Hypothalamus (tissue), 51 donors: Measurements from ENCODE around the gene HYAL2.

Experiments used
- DNase-seq, 51 donors: peaks; one replicate each; lab custom pipeline; 2025; lab: John Stamatoyannopoulos, UW

HYAL2 gene, protein sequence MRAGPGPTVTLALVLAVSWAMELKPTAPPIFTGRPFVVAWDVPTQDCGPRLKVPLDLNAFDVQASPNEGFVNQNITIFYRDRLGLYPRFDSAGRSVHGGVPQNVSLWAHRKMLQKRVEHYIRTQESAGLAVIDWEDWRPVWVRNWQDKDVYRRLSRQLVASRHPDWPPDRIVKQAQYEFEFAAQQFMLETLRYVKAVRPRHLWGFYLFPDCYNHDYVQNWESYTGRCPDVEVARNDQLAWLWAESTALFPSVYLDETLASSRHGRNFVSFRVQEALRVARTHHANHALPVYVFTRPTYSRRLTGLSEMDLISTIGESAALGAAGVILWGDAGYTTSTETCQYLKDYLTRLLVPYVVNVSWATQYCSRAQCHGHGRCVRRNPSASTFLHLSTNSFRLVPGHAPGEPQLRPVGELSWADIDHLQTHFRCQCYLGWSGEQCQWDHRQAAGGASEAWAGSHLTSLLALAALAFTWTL

DNA sequence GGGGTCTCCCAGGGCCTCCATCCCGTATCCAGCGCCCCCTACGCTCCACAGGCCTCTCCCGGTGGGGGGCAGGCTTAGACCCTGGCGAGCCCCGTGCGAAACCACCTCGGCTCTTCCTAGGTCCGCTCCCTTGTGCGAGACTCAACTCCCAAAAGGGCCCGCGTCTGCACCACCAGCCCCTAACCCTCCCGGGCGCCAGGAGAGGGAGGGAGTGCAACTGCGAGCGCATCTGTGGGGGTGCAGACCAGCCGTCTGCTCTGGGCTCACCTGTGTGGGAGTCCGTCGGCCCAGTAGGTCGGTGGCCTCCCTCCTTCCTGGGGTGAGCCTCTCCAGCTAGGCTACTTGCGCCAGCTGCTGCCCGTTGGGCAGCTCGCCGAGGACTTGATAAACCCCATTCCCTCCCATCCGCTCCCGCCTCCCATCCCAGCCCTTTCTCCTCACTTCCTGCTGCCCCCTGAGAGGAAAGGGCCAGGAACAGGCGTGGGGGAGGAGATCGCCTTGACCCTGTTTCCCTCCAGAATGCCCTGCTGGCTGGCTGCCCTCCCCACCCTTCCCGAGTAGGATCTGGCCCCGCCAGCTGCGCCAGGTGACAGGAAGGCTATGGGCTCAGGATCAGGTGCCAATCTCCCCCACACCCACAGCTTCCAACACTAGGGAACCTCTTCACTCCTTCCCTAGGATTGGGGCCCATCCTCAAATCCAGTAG is at the start of gene HYAL2:
TSS of gene HYAL2 (minus strand) at position 360 of the 706 bp plus-strand sequence. CDS start 2,256 bp downstream, outside the sequence.
- DNase-seq, result no peak

DNA sequence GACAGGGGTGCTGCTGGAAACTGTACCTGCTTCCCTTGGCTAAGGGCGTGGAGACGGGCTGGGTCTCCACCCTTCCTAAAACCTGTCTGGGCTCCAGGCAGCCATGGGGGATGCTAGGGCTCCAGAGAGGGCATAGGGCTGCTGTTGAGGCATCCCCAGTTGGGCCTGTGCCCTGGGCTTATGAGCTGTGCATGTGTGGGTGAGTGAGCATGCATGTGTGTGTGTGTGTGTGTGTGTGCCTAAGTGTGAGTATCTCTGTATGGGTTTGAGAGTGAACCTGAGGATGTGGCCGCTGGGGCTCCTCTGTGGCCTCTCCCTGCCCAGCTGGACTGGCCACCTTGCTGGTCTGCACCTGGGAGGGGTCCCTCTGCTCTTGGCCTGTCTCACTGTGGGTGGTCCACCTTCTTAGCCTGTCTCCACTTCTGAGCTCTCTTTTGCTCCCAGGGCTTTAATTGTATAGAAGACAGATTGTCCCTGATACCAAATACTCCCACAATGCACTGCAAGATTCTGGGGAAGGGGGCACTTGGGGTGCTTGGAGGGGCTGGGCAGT is 48.7 kb upstream of the HYAL2 start:
- peak in 1 of 51 donors; percentile 8 for DNase-seq

DNA sequence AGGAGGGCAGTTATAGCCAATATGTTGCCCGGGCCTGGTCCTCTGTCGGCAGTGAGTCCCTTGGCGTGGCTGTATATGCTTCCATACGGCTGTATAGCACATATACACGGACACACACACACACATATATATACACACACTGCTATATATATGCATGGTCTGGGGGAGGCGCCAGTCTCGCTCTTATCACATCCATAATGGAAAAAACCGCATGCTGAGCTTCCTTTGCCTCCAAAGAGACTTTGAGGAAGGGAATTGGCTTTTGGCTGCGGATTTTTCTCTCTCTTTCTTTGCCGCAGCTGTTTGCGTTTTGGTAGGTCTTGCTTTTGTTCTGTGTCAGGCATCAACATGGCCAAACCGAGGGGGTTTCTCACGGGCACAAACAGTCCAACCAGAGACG is 48.0 kb upstream of the HYAL2 start:
- no peak for DNase-seq

DNA sequence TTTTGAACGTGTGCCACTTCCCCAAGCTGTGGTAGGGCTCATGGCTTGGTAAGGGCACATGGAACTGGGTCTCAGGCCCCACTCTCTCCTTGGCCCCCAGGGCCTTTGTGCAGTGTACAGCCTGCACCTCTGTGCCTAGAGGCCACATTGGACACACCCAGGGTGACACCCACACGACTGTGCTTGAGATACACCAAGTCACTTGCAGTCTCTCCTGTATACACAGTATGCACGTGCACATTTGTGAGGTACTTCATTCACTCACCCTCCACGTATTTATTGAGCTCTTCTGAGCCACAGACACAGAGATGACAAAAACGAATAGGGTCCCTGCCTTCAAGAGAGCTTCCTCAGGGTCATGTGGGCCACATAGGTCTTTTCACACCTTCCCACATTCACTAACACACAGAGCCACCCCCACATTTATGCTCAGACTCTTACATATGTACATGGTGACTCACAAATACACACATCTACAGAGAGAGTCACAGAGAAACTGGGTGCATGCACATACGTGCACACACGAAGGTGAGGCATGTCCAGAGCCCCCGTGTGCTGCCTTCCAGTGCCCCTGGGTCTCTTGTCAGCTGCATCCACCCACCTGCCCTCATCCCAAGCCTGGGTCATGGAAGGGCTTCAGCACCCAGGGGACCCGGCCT is 46.6 kb upstream of the HYAL2 start:
- DNase-seq, result no peak

DNA sequence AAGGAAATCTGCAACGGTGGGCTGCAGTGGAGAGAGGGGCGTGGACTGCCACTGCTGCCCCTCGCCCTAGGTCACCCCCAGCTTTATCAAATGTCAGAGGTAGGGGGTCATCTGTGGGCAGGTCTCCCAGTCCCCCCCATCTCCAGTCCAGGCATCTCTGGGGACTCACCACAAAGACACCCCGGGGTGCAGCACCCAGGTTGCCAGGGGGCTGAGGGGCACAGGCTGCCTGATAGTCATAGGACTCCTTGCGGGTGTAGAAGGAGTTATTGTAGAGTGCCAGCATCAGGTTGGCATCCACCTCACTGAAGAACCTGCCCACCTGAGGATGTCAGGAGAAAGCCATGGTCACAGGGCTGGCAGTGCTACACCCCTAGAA is 43.3 kb upstream of the HYAL2 start:
- no peak for DNase-seq

DNA sequence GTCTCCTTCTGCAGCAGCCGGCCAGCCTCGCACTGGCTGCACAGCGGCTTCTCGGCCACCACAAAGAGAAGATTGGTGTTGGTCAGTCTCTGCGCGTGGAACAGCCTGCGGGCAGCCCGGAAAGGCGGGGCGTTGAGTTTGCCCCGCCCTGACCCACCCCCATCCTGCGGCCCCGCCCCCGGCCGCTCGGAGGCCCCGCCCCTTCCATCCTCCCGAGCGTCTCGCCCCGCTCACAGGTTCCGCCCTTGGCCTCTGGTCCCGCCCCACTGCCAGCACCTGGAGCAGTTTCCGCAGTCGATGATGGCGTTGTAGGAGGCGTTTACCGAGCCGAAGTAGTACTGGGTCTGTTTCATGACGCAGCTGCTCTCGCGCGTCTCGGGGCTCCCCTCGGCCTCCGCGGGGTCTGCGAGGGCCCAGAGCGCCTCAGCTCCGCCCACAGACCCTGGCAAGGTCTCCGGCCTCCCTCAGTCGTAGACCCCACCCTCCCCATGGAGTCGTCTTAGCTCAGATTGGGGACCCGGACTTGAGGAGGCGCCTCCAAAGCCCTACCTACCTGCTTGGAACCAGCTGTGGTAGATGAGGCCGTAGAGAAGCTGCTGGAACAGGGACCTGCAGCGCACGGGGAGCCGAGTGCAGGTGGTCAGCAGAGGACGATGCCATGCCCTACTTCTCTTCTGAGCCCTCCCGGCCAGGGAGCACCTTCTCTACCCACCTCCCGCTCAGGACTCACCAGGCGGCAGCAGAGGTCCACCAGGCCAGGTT is 42.7 kb upstream of the HYAL2 start:
- DNase-seq, result peak in 43 of 51 donors; percentile 7 to 79 (median 57)

DNA sequence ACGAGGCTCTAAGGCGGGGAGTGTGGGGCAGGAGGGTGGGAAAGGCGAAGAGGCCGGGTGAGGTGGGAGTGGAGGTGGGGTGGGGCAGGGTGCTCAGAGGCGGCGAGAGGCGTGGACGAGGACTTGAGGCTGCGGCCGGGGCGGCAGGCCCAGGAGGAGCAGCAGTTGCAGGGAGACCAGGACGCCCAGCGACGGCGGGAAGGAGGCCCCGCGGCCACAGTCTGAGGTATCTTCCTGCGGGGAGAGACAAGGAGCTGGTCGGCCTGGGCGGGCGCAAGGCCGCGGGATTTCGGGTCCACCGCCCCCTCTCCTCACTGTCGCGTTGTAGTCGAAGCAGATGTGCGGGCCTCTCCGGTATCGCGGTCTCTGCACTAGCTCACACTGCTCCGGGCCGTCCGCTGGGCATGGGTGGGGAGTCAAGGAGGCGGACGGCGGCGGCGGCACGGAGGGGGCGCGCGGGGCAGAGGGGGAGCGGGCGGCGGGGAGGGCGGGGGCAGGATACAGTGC is 42.1 kb upstream of the HYAL2 start:
- no peak for DNase-seq

DNA sequence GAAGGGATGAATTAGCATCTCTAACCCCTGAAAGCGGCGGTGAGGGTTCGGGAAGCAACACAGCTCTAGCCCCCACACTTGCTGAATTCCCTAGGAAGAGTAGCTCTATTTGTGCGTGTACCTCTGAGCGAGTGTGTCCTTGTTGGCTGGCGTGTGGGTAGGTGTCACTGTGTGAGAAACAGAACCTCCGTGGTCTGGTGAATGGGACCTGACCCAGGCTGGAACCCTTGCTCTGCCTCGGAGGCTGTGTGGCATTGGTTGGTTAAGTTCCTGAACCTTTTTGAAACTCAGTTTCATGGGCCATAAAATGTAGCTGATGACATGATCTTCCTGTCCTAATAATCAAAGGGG is 37.2 kb upstream of the HYAL2 start:
- no peak for DNase-seq

DNA sequence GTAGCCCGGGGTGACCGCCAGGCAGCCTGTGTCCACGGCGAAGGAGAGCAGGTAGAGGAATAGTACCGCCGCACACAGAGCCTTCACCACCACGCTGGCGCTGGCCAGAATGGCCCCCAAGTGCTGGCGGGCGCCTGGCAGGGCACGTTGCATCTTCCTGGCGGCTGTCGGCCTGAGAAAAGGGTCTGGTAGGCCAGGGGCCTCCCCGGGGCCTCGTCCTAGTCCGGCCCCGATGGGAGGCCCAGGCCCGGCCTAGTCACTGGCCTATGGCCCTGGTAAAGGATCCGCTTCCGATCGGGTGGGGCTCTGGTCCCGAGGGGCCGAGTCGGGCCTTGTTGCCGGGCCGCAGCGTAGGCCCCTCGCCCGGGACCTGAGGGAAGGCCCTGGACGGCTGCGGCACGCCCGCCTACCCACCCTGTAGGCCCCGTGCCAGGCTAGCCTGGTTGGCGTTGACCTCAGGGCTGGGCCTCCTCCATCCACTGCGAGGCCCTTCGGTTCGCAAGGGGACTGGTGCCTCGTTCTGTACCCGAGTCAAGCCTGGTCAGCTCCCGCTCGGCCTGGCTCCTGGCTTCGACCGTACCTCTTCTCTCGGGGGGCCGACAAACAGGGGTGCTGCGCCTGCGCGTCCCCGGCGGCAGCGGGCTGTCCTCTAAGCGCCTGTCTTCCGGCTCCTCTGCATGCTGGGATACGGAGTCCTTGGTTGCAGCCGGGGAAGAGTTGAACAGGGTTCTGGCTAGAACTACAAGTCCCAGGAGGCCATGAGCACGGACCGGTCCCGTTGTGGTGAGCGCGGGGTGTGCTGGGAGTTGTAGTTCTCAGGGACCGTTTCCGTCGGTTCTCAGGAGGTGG is 36.6 kb upstream of the HYAL2 start, which contains the start of gene TMEM115:
TSS of gene TMEM115 (minus strand) at position 611 of the 849 bp plus-strand sequence. CDS start at position 153, 458 bp downstream.
- DNase-seq, result peak; percentile 75 to 99 (median 98)

DNA sequence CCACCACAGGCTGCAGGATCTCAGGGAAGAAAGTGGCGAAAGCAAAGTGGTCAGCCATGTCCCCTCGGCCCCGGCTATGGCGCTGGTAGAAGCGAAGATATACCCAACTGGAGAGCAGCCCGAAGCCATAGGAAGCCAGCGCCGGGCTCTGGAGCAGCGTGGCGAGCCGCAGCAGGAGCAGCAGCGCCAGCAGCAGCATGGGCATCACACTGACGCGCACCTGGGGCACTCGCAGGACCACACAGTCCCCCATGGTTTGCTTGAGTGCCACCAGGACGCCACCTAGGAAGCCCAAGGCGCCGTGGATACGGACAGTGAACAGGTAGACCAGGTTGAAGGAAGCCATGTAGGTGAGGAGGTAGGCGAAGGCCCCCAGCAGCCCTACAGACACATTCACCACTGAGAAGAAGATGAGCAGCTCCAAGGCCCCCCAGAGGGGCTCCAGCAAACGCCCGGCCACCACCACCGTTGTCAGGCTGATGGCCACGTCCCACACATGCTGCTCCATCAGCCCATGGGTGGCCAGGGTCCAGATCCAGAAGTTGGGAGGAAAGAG is 35.9 kb upstream of the HYAL2 start:
- no peak for DNase-seq

DNA sequence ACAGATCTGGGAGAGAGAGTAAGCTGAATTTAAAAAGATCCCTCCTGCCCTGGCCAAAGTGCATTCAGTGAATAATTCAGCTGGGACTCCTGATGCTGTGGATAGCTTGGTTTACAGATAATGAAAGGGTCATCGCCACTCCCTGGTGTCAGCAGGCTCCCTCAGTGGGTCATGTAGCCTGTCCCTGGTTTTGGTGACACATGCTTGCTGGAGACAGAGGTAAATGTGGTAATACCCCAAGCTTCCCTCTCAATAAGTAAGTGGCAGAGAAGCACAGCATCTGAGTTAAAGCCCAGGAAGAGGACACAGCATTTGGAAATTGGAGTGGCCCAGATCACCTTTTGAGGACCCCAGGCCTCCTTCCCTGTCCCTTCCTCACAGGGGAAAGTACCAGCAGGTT is 34.9 kb upstream of the HYAL2 start:
- DNase-seq, result no peak

DNA sequence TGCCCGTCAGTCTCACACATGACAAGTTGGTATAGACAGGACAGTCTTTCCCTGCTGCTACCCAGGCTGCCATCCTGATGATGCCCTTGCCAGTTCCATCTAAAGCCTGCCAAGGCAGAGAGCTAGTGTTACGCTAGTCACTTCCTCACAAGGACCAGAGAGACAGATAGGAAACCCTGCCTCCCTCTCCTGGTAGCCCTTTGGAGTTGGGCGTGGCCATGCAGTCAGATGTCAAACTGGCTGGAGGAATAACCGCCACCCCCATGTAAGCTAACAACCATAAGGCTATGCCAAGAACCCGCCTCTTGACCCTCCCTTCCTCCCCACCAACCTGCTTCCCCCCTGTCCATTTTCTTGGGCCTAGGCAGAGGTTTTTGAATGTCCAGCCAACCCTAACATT is 34.0 kb upstream of the HYAL2 start:
- DNase-seq, result no peak

DNA sequence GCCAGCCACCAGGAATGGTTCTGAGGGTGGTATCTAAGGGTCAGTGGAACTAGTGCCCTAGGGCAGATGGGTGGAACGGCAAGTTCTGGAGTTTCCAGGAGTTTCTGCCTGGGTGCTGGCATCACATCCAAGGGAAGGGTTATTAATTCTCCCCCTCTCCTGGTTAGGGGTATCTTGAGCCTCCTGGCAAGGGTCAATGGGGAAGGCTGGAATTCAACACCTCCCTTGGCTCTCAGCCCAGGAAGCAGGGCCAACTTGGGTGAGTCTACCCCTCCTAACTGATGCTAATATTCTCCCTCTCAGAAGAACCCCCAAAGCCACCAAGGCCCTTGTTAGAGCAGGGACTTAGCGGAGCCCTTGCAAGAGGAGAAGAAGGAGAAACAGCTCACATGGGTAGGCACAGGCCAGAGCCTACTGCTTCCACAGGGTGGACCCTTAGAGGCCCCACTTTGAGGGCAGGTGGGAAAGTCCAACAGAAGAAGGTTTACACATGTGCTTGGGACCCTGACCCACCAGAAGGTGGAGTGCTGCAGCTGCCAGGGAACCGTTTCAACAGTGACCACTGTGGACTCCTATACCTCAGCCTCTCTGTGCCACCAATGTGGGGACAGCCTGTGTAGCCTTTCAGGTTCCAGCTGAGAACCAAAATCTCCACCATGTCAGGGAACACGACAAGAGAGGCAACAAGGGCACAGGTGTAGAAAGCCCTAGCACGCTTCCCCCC is 33.4 kb upstream of the HYAL2 start:
- DNase-seq, result no peak

DNA sequence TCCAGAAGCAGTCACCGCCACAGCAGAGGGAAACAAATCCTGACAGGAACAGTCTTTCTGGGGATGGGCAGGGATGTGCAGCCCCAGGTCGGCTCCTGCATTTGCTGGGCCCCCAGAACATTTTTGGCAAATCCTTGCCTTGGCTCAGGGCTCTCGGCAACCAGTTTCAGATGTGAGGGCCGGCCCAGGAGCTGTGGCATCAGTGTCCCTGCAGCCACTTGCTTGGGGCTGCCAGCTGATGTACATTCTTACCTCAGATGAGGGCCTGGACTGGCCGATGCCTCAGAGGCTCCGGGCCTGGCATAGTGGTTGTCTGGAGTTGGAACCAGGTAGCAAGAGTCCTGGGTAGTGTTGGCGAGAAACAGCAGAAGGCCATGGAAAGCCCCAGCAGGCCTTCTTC is 32.3 kb upstream of the HYAL2 start:
- no peak for DNase-seq

DNA sequence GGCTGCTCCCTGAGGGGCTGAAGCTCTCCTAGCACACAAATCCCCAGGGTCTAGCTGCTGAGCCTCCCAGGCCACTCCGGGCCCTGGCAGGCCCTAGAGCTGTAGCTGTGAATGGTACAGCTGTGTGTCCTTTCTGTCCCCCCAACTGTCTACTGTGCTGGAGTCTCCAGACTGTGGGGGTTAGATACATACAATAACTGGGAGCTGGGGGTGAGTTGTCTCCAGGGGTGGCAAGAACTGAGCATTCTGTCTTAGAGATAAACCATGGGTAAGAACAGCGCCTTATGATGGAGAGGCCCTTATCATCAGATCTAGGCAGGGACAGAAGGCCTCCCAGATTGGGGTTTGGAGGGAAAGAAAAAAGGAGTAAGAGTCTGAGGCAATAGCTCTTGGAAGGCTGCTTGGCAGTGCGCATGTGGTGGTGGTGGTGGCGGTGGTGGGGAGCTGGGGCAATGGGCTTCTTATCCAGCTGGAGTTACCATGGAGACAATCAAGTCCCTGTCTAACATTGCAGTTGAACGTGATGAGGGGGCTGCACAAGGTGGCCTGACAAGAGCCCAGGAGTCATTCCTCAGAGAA is 31.7 kb upstream of the HYAL2 start:
- no peak for DNase-seq

DNA sequence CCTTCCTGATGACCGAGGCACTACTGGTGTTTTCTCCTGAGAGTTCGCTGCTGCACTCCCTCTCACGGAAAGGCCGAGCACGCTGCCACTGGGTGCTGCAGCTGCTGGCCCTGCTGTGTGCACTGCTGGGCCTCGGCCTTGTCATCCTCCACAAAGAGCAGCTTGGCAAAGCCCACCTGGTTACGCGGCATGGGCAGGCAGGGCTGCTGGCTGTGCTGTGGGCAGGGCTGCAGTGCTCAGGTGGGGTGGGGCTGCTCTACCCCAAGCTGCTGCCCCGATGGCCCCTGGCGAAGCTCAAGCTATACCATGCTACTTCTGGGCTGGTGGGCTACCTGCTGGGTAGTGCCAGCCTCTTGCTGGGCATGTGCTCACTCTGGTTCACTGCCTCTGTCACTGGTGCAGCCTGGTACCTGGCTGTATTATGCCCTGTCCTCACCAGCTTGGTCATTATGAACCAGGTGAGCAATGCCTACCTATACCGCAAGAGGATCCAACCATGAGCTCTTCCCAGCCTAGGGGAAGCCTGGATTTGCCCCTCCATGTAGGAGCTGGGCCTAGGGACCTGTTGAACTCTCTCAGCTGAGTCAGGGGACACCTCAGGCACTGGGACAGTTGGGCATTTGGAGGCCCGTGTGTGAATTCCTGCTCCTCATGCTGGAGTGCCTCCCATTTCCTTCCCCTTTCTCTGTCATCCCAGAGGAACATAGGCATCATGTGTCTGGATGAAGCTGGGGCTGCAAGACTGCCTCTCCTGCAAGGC is 30.9 kb upstream of the HYAL2 start:
- DNase-seq, result no peak

DNA sequence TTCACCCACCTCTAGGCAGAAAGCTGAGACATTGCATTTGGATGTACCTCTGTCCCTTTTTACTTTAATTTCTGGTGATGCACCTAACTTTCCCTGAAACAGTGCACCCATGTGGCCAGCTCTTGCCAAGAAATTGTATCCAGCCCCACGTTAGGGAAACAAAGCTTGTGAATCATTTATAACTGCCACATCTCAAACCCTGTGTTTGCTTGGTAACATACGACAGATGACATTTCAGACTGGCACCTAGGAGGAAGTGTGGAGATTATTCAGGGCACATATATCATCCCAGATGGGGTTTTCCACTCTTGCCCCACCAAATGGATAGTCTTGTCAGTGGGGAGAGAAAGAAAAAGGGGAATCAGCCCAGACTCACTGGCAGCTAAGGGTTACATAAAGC is 30.2 kb upstream of the HYAL2 start:
- no peak for DNase-seq
